Activated CD4-positive, CD25-positive, alpha-beta regulatory T cell (primary cell): ENCODE results near the gene KCNB1.
"Not testable (repeated sequence)": the region's sequence is repeated elsewhere in the genome, so short reads cannot be mapped to it uniquely, and the experiment has no call there.

Experiments
- DNase-seq, 4 experiments: peaks; one replicate each; lab custom pipeline; 2025; lab: John Stamatoyannopoulos, UW

KCNB1 gene

DNA sequence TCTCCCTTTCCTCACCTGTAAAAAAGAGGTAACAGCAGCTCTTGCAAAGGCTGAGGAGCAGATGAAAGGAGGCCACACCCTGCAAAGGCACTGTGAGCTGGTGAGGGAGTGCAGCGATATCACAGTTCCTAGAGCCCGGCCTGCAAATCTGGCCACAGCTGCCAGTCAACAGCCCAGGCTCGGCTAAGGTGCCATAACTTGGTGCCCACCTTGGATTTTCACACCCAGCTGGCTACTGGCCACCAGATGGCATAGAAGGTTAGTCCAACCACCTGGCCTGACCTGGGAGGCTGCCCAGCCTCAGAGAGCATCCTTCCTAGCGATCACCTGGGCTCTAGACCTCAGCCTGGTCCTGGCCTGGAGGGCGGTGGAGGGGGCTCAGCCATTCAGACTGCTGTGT lies 46.8 kb downstream of the KCNB1 start:
- no peak for DNase-seq

DNA sequence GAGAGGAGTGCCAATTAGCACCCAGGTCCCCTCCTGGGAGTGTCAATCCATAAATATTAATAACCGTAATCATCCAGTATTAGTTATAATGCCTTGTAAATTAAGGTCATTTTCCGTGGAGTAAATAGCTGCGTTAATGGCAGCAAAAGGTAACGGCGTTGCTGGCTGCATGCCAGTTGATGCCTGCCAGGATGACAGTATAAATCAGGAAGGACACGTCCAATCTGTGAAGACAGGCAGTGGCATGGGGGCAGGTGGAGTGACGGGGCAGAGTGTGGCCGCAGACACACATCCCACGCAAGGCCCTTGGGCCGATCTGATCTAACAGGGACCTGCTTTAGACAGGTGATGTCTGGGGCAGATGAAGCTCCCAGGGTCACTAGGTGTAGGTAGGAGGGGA lies 49.1 kb downstream of the KCNB1 start:
- DNase-seq = no peak

DNA sequence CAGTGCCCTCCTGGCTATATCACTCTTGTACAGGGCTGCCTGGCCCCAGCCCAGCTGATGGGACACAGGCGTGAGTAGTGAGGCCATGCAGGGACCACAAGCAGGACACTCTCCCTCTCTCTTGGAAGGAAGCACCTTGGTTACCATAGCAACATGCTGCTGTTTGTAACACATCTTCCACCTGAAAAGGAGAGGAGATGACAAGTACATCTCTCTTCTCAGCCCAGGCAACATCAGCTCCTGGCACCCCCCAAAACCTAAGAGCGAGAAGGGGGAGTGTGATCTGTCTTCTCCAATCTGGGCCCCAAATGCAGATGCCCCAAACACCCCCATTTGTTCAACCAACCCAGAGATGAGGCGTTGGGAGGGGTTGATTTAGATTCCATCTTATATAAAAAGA lies 49.9 kb downstream of the KCNB1 start:
- no peak for DNase-seq

DNA sequence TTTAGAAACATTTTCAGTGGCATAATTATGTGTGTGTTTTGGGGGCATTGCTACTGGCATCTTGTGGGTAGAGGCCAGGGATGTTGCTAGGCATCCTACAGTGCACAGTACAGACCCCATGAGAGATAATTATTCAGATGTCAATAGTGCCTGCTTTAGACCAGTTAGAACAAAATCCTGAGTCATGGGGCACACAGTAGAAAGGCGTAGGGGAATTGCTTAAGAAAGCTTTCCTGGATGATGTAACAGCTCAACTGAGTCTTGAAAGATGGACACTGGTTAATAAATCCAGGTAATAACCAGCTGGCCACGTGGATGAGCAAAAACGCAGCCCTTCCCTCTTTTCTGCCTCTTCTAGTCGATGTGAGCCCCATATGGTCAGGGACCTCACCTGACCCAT lies 51.1 kb downstream of the KCNB1 start:
- no peak for DNase-seq

DNA sequence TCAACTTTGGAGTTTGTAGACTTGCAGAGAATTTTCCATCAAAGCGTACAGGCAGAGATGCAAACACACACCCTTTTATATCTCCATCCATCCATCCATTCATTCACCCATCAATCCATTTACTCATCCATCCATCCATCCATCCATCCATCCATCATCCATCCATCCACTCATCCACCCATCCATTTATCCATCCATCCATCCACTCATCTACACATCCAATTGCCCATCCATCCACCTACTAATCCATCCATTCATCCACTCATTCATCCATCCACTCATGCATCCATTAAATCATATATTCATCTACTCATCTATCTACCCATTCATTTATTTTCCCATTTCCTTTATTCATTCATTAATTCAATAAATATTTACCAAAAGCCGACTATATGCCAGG lies 52.1 kb downstream of the KCNB1 start:
- DNase-seq = no peak

DNA sequence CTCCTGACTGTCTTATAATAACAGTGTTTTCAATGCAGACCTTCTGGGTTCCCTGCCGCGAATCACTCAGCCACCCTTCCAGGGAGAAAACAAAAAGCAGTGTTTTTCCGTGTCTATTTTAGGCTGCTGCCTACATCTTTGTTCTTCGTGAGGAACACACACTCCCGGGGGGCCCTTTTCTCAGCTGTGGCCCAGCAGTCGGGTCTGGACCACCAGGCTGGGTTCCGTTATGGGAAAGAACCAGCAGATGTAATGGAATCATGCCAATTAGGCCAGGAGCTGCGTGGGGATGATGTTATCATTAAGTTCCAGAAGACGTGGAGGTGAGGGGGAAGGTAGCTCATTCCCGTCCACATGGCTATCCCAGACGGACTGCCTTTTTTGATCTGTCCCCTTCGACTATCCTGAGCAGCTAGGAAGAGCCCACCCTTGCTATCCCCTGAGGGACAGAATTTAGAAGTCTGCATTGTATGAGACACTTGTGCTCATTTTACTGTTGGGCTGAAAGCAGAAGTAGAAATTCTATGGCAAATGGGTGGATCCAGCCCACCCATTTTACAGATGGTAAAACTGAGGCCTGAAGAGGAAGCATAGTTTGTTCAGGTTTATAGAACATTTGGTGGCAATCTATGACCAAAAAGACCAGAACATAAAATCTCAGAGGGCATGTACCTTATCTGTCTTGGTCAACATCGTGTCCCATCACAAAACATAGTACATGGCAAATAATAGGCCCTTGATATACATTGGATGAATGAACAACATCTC lies 54.5 kb downstream of the KCNB1 start:
- no peak for DNase-seq

DNA sequence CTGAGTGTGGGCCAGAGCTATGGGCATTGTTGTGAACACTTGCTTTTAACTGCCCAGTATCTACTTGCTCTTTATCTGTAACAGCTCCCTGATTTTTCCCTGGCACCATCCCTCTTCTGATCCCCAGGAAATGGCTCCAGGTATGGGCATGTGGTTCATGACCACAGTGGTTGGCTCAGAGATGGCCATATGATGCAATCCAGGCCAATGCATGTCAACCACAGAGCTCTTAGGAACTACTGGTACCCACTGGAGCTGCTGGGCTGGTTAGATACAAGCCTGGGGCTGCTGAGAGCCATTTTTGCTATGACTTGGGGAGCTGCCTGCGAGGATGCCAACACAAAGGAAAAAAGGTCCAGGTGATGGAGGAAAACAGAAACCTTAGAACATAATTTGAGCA lies 55.6 kb downstream of the KCNB1 start:
- DNase-seq = no peak

DNA sequence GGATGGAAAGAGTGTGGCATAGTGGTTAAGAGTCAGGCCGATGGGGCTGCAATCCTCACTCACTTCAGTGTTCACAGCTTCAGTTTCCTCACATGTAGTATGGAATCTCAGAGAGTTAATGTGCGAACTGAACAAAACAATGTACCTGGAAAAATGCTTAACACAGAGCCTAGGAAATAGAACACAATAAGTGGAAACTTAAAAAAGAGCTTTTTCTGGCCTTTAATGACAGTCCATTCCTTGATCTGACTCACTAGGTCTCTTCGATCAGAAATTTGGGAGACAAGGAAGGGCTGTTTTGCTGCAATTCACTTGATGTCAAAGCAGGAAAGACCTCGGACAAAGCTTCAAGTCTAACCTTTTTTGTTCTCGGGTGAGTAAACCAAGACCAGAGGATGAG lies 56.1 kb downstream of the KCNB1 start:
- DNase-seq = no peak

DNA sequence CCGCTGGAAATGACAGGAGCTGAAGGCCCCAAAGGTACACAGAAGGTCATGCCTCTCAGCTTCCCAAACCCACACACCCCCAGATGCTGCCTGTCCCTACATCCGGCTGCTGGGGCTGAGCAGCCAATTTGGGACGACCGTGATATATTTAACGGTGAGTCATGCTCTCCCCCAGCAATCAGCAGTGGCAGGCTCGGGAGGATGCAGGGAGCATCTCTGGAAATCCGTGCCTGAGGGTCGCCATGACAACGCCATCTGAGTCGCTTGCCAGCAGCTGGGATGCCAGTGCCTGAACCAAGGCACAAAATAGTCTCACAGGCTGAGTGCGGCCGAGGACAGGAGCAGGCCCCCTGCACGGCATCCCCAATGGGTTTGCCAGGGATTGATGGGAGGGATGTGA lies 57.9 kb downstream of the KCNB1 start:
- no peak for DNase-seq

DNA sequence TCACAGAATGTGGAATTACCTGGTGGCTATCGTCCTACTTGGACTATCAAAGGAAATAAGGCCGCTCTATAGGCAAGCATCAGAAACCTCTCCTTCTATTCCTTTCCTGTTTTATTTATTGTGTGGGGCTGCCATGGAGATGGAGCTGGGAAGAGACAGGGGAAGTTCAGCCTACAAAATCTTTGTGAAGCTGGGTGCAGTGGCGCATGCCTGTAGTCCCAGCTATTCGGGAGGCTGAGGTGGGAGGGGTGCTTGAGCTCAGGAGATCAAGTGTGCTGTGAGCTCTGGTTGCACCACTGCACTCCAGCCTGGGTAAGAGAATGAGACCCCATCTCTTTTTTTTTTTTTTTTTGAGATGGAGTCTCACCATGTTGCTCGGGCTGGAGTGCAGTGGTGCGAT lies 60.3 kb downstream of the KCNB1 start:
- DNase-seq = no peak

DNA sequence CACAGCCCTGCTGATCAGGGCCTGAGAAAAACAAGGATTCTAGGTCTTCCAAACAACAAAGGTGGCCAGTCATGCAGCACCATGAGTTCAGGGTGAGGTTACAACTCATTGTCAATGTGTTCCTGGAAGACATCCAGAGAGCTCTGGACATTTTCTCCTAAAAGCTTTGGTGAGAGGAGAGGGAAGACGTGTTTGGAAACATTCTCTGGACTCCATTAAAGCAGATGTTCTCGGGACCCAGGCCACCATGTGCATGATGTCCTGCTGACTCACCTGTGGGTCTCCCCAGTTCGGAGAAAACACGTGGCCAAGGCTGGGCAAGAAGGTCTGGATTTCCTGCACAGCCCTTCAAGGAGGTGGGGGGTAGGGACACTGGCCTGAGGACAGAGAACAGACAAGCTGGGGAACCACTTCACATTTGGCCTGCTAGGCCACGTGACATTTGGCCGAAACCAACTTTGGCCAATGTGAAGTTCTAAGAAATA lies 61.6 kb downstream of the KCNB1 start:
- DNase-seq = no peak

DNA sequence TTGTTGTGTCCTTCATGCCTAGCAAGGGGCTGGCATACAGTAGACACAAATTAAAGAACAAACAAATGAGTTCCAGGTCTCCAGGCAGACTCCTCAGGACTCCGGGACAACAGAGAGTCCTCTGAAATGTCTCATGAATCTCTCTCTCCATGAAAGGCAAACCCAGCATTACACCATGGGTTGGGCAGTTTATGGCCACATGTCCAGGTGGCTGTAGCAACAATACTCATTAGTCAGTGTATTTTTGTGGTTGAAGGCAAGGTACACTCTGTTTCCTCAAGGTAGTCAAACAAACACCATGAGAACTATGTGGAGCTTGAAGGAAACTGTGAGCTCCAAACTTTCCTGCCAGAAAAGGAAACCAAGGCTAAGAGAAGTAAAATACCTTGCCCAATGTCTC lies 62.2 kb downstream of the KCNB1 start:
- no peak for DNase-seq

DNA sequence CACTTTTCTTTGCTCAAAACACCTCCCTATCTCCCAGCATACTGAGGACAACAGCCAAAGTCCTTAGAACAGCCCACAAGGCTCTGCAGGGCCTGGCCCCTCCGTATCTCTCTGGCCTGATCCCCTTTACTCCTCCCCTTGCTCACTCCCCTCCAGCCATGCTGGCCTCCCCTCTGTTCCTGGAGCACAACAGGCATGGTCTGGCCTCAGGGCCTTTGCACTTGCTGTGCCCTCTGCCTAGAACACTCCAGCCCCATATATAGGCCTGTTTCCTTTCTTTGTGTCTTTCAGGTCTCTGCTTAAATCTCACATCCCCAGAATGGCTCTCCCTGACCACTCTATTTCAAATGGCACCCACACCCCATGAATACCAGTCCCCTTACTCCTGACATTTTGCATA lies 62.7 kb downstream of the KCNB1 start:
- no peak for DNase-seq

DNA sequence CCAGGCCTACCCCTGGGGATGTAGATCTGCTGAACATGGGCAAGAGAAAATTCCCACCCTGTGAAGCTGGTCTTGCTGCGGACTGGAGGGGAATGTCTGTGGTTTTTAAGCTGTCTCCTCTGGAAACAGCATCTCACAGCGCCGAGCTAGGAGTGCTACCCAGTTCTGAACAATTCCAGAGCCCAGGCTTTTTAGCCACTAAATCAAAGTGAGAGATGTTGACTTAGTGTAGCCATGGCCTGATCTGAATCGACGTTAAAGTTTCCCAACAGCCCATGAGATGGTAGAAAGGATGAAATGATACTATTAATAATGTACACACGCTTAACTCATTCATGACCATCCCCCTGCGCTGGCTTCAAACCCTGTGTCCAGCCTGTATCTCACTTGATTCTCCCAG lies 63.7 kb downstream of the KCNB1 start:
- DNase-seq = no peak

DNA sequence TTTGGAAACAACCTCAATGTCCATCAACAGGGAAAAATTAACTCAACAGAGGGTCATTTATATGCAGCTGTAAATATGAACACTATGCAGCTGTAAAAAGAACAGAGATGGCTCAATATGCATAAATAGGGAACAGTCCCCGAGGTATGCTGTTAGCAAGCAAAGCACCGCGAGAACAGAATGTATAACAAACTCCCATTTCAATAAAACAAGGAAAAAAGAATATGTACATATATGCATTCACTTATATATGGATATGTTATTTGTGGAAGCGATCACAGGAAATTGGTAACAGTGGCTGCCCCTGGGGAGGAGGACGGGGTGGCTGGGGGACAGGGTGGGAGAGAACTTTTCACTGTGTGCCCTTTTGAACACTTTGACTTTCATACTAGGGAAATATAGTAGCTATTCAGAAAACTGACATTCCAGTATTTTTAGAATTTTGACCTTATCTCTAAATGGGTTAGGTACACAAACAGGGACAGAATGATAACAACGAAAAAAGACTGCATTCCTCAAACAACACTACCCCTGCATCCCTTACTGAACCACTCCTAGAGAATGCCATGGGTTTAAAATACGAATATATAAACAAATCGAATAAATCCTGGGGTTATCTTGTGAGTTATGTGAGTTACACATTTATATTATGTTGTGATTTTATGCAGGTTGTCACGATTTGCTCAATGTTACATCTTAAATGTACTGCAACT lies 64.5 kb downstream of the KCNB1 start:
- no peak for DNase-seq

DNA sequence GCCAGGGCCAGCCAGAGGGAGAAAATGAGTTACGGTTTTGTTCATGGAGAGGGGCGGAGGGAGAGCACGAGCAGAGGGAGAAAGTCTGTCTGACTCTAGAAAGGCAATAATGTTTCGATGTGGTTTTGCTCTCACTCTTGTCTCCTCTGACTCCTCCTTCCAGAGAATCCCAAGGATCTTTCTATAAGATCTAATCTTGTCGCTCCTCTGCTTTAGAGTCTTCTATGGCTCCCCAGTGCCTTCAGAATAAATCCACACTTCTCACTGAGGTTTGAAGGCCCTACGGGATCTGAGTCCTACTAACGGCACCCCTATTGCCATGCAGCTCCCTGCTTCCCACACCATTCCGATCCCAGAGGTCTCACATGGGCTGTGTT lies 66.8 kb downstream of the KCNB1 start:
- no peak for DNase-seq

DNA sequence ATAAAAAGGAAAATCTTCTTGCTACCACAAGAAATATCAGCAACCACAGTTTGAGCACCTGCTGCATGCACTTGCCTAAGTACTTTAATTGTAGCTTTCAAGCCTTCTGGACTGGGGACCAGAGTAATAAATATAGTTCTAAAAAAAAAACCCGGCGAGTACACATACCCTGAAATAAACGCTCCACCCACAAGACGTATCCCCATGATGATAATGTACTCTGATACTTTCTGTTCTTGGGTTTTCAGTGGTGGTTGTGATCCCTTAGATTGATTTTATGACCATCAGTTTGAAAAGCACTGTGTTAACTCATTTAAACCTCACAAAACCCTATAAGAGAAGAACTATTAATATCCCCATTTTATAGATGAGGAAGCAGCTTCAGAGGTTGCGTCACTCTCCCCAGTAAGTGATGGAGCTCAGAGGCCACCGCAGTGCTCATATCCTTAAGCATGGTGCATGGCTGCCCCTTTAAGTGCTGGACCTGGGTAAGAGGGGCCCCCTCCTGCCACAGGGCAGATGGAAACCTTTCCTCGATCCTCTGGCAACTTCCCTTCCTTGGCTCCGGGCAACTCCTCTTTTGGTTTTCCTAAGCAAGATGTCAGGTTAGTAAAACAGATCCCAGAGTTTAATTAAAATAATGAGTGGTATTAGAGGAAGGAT lies 67.3 kb downstream of the KCNB1 start:
- DNase-seq = no peak

DNA sequence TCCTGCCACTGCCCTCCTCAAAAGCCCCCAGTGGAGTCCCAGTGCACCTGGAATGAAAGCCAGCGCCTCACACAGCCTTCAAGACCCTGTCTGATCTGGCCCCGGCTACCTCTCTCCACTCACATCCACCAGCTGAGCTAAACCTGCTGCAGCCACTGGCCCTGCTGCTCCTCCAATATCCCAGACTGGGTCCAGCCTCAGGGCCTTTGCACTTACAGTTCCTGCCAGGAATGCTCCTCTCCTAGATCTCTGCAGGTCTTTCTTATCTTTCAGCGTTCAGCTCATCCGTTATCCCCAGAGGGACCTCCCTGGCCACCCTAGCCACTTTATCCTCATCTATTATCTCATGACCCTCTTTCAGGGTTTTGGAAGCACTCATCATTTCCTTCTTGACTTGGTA lies 68.8 kb downstream of the KCNB1 start:
- DNase-seq = no peak

DNA sequence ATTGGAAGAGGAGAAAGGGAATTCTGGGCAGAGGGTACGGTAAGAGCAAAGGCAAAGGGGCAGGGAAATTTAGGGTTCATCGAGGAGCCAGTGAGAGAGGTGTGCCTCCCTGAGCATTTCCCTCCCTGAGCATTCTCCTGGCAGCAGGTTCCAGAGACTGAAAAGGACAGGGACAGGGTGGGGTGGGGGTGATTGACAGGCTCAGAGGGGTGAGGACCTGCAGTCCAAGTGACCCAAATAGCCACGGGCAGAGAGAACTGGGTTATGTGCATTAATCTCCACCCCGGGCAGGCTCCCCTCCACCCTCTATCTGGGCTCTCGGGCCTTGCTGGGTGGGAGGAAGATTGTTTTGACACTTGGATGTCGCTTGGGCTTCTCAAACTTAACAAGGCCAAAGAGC lies 69.5 kb downstream of the KCNB1 start:
- no peak for DNase-seq

DNA sequence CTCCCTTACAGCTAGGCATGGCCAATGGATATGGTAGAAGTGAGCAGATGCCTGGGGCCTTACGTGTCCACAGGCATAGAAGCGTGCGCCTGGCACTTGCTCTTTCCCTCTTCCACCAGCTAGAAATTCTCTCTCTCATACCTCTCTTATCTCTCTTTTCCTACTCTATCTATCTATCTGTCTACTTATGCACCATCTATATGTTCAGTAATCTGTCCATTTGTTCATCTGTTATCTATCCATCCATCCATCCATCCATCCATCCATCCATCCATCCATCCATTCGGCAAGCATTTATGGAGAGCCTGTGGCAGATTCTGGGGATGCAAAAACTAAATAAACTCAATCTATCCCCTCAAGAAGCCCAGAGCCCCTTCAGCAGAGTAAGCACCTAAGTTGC lies 70.2 kb downstream of the KCNB1 start:
- no peak for DNase-seq

DNA sequence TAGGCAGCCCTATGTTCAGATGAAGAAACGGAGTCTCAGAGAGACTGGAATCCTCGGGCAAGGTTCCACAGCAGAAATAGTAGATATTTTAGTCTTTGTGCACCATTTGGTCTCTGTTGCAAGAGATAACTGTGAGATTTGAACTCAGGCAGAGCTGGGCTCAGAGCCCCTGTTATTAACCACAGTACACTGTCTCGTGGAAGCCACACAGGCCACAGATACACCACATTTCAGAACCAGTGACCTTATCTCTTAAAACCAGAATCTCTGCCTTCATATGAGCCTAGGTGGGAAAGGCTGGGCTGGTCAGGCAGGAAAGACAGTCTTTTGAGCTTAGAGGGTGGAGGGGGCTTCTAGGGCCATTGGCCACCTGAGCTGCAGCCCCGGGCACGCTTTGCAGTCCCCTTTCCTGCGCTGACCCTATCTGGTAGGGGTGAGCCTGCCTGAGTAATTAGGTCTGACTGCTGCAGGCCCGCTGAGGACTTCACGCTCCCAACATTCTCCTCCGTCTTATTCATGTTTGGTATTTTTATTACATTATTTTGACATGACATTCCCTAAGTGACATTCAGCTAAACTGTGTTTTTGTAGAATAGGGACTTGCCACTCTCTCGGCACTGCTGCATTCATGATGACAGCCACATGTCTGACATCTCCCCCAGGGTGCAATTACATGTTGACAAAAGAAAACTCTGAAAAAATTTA lies 71.1 kb downstream of the KCNB1 start:
- no peak for DNase-seq

DNA sequence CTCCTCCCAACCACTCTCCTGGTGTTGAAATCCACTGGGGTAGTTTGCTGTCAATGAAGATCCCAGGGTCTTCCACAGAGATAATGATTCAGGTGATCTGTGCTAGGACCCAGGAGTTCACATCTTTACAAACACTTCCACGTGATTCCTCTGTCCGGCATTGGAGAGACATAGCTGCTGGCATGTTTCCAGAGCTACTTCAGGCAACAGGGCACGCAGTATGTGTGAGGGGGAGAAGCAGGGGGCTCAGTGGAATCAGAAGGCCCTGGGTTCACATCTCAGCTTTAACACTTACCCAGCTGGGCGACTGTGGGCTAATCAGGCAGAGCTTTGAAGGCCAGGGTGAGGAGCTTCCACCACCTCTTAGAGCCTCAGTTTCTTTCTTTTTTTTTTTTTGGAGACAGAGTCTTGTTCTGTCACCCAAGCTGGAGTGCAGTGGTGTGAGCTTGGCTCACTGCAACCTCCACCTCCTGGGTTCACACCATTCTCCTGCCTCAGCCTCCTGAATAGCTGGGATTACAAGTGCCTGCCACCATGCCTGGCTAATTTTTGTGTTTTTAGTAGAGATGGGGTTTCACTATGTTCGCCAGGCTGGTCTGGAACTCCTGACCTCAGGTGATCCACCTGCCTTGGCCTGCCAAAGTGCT lies 72.4 kb downstream of the KCNB1 start:
- not testable (repeated sequence) for DNase-seq
